ENCODE results near the gene NAP1L2.
"Not testable (repeated sequence)": the region's sequence is repeated elsewhere in the genome, so short reads cannot be mapped to it uniquely, and the experiment has no call there.

NAP1L2 gene, protein sequence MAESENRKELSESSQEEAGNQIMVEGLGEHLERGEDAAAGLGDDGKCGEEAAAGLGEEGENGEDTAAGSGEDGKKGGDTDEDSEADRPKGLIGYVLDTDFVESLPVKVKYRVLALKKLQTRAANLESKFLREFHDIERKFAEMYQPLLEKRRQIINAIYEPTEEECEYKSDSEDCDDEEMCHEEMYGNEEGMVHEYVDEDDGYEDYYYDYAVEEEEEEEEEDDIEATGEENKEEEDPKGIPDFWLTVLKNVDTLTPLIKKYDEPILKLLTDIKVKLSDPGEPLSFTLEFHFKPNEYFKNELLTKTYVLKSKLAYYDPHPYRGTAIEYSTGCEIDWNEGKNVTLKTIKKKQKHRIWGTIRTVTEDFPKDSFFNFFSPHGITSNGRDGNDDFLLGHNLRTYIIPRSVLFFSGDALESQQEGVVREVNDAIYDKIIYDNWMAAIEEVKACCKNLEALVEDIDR

DNA sequence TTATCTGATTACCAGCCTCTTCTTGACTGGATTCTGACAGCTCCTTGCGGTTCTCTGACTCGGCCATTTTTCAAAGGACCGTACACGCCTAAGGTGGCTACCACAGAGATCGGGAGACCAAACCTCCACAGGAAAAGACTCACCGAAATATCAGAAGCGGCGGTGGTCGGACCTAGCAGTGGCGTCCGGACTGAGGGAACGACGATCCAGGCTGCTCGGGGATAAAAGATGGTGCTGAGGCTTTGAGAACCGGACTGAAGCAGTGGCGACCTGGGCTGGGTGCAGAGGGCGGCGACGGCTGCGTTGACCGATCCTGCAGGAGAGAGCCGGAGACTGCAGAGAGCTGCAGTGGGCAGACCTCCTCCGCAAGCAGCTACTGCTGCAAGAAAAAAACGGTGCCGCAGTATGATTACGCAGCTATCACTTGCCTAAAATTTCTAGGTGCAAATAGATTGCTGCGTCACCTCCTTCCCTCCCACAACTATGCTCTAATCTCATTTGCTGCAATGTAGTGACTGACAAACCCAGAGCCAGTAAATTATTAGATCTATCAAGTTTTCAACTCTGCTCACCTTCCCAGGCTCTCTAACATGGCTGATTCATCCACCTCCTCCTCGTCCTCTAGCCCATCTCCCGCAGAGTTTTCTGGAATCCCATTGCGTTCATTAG, at the start of gene NAP1L2:
TSS of gene NAP1L2 (minus strand) at position 426 of the 669 bp plus-strand sequence. CDS start at position 67, 359 bp downstream.
- DNase-seq: peak; percentile 25 to 36

DNA sequence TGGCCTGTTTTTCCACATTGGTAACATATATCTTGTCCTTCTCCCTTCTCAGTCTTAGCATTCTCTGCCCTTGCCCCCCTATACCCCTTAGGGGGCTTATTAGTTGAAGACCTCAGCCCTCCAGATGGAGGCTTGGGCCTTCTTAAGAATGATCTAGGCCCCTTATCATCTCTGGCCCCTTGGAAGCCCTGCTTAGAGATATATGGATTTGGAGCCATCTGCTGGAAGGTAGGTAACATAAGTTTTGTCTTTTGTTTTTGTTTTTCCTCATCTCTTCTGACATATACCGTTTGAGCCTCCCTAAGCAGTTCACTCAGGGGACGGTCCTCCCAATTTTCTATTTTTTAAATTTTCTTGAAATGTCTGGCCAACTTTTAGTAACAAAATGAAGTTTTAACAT, 48.3 kb upstream of the NAP1L2 start:
- DNase-seq: no peak

DNA sequence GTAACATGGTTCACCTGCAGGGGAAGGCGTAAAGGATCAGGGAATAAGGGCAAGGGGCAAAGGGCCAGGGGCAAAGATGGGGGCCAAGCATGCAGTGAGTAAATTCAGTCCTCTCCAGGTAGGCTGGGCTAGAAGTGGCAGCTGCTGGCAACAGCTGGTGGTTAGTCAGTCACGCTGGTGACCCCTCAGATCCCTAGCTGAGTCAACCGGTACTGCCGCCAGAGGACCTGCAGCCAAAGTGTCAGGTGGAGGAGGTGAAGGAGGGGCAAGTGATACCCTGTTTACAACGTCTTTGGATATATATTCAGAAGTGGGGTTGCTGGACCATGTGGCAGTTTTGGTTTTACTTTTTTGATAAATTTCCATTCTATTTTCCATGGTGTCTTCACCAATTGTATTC, 24.6 kb upstream of the NAP1L2 start:
- no peak for DNase-seq

DNA sequence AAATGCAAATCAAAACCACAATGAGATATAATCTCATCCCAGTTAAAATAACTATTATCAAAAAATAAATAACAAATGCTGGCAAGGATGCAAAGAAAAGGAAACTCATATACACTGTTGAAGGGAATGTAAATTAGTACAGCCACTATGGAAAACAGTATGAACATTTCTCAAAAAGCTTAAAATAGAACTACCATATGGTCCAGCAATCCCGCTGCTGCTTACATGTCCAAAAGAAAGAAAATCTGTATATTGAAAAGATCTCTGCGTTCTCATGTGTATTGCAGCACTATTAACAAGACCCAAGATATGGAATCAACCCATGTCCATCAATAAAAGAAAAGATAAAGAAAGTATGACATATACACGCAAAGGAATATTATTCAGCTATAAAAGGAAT, 3.0 kb upstream of the NAP1L2 start:
- no peak for DNase-seq

DNA sequence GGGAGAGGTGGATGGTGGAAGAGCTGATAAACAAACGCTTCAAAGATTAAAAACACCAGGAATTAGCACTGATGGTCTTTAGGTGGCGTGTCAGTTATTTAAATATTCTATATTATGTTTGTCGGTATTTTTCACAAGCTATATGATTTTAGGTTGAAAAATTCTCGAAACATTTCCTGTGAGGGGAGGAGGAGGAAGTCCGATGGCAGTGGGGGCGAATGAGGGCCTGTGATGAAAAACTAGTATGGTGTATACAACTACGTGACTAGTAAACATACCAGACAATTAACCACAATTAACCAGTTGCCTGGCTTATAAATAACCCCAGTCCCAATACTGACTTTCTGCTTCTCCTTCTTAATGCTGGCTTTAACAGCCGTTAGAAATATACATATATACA, 595 bp upstream of the NAP1L2 start:
- peak; percentile 0 to 4 for DNase-seq

DNA sequence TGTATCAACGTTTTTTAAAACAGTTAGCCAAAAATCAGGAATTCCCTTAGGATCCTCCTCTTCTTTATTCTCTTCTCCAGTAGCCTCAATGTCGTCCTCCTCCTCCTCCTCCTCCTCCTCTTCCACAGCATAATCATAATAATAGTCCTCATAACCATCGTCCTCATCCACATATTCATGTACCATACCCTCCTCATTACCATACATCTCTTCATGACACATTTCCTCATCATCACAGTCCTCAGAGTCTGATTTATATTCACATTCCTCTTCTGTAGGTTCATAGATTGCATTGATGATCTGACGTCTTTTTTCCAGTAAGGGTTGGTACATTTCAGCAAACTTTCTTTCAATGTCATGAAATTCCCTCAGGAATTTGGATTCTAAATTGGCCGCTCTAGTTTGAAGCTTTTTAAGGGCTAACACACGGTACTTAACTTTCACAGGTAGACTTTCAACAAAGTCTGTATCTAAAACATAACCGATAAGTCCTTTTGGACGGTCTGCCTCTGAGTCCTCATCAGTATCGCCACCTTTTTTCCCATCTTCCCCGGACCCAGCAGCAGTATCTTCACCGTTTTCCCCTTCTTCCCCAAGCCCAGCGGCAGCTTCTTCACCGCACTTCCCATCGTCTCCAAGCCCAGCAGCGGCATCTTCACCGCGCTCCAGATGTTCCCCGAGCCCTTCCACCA, 771 bp downstream of the NAP1L2 start:
- DNase-seq: peak in 1 of 2 experiments; percentile 4

DNA sequence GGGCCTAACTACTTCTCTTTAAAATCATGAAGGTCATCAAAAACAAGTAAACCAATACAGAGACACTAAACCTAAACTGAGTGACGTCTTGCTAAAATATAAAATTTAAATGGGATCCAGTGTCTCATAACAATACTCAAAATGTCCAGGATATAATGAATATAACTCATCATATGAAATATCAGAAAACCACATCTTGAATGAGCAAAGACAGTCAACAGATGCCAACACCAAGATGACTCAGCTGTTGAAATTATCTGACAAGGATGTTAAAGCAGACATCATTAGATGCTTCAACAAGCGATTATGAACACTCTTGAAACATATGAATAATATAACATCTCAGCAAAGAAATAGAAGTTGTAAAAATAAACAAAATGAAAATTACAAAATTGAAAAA, 8.3 kb downstream of the NAP1L2 start:
- no peak for DNase-seq

DNA sequence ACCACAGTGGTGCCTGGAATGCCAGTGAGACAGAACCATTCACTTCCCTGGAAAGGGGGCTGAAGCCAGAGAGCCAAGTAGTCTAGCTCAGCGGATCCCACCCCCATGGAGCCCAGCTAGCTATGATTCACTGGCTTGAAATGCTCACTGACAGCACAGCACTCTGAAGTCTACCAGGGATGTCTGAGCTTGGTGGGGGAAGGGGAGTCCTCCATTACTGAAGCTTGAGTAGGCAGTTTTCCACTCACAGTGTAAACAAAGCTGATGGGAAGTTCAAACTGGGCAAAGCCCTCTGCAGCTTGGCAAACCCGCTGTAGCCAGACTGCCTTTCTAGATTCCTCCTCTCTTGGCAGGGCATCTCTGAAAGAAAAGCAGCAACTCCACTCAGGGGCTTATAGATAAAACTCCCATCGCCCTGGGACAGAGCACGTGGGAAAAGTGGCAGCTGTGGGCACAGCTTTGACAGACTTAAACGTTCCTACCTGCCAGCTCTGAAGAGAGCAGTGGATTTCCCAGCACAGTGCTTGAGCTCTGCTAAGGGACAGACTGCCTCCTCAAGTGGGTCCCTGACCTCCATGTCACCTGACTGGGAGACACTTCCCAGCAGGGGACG, 32.0 kb downstream of the NAP1L2 start:
- no peak for DNase-seq

DNA sequence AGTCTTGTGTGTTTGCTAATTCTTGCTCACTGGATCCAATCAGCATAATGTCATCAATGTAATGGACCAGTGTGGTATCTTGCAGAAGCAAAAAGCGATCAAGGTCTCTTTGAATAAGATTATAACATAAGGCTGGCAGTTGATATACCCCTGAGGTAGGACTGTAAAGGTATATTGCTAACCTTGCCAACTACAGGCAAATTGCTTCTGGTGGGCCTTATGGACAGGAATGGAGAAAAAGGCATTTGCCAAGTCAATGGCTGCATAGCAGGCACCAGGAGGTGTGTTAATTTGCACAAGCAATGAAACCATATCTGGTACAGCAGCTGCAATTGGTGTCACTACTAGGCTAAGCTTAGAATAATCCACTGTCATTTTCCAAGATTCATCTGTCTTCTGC, 45.7 kb downstream of the NAP1L2 start:
- DNase-seq: not testable (repeated sequence)

Data from activated CD4-positive, alpha-beta T cell treated with anti-CD3 and anti-CD28 coated beads, Interleukin-2, amount 50 U/mL, for 48 hours (primary cell).